GM23338 (cell line): ENCODE measurements around the gene PICALM. TPM values are rescaled to one million over a fixed set of nuclear protein-coding genes. Genes with fewer than 3 reads are reported as not detected.

Experiments used
- ATAC-seq: fragments of 200-7000 bp; cut with Tn5 transposase; 3 replicates; pipeline ENCODE4 v1.9.1; 2020
- DNase-seq: peaks from one replicate; pipeline ENCODE4 v3.0.0-alpha.2; 2015; ENCODE audit warnings: low spot score
- H2AFZ ChIP-seq: fragments of 200-600 bp; sonication (generic); 2 replicates; pipeline ENCODE4 v1.8.0; 2016; ENCODE audit warnings: antibody characterized with exemption, mild to moderate bottlenecking, moderate library complexity
- H3F3A ChIP-seq: fragments of 200-600 bp; sonication (generic); replicated peaks from 2 replicates; pipeline ENCODE4 v1.8.0; 2017; ENCODE audit warnings: antibody characterized with exemption, mixed run types, low read depth
- H3K27ac ChIP-seq: fragments of 200-600 bp; sonication (generic); 2 replicates; pipeline ENCODE4 v1.6.1; 2016; ENCODE audit warnings: low read depth
- H3K27me3 ChIP-seq: fragments of 200-600 bp; sonication (generic); 2 replicates; pipeline ENCODE4 v1.8.0; 2016; ENCODE audit warnings: mild to moderate bottlenecking, mixed run types, moderate library complexity; ENCODE audit not compliant: insufficient read depth
- H3K36me3 ChIP-seq: fragments of 200-600 bp; sonication (generic); 2 replicates; pipeline ENCODE4 v1.8.0; 2016; ENCODE audit warnings: mild to moderate bottlenecking; ENCODE audit not compliant: insufficient read depth
- H3K4me1 ChIP-seq: fragments of 200-600 bp; sonication (generic); 2 replicates; pipeline ENCODE4 v1.8.0; 2016; ENCODE audit warnings: mild to moderate bottlenecking, moderate library complexity; ENCODE audit not compliant: insufficient read depth
- H3K4me2 ChIP-seq: fragments of 200-600 bp; sonication (generic); 2 replicates; pipeline ENCODE4 v1.7.1; 2017; ENCODE audit warnings: mixed run types
- H3K4me3 ChIP-seq: fragments of 200-600 bp; sonication (generic); 2 replicates; pipeline ENCODE4 v1.6.1; 2016; ENCODE audit warnings: mixed run types
- H3K79me2 ChIP-seq: fragments of 200-600 bp; sonication (generic); replicated peaks from 2 replicates; pipeline ENCODE4 v1.8.0; 2017; ENCODE audit warnings: mild to moderate bottlenecking; ENCODE audit not compliant: insufficient read depth
- H3K9me2 ChIP-seq: fragments of 200-600 bp; sonication (generic); 2 replicates; pipeline ENCODE4 v1.8.0; 2017; ENCODE audit not compliant: insufficient read depth
- H4K20me1 ChIP-seq: fragments of 200-600 bp; sonication (generic); replicated peaks from 2 replicates; pipeline ENCODE4 v1.8.0; 2017; ENCODE audit warnings: mild to moderate bottlenecking; ENCODE audit not compliant: insufficient read depth
- H3K27ac Mint-ChIP-seq: 2 replicates; pipeline ENCODE4 v1.8.0; 2020; ENCODE audit warnings: inconsistent platforms, mild to moderate bottlenecking, moderate library complexity, mixed read lengths
- H3K27me3 Mint-ChIP-seq: 3 replicates; pipeline ENCODE4 v1.8.0; 2022; ENCODE audit warnings: low read depth, mild to moderate bottlenecking, moderate library complexity, mixed read lengths, inconsistent platforms; ENCODE audit not compliant: insufficient read depth, poor library complexity
- H3K36me3 Mint-ChIP-seq: 3 replicates; pipeline ENCODE4 v1.8.0; 2021; ENCODE audit warnings: low read depth, mild to moderate bottlenecking, inconsistent platforms, moderate library complexity, mixed read lengths
- H3K4me1 Mint-ChIP-seq: 3 replicates; pipeline ENCODE4 v1.8.0; 2020; ENCODE audit warnings: mild to moderate bottlenecking, inconsistent platforms, mixed read lengths
- H3K4me3 Mint-ChIP-seq: 3 replicates; pipeline ENCODE4 v1.8.0; 2021; ENCODE audit warnings: moderate library complexity, mild to moderate bottlenecking, inconsistent platforms, mixed read lengths
- H3K9me3 Mint-ChIP-seq: 3 replicates; pipeline ENCODE4 v1.8.0; 2020; ENCODE audit warnings: moderate library complexity, mild to moderate bottlenecking, inconsistent platforms, mixed read lengths
- CREB1 ChIP-seq: fragments of 250-450 bp; sonication (Bioruptor Pico); IDR thresholded peaks from 2 replicates; pipeline ENCODE4 v1.5.0; 2020; ENCODE audit warnings: low read depth, mild to moderate bottlenecking, moderate library complexity
- EZH2 ChIP-seq: fragments of 200-600 bp; sonication (generic); IDR thresholded peaks from one replicate; pipeline ENCODE4 v1.8.0; 2017; ENCODE audit warnings: antibody characterized with exemption, mild to moderate bottlenecking, low read depth; ENCODE audit not compliant: unreplicated experiment
- EZH2phosphoT487 ChIP-seq: fragments of 200-600 bp; sonication (generic); IDR thresholded peaks from one replicate; pipeline ENCODE4 v1.8.1; 2018; ENCODE audit warnings: antibody characterized with exemption; ENCODE audit not compliant: unreplicated experiment
- JUNB ChIP-seq: IDR thresholded peaks from one replicate; pipeline ENCODE4 v1.6.1; 2016; ENCODE audit warnings: antibody characterized with exemption; ENCODE audit not compliant: unreplicated experiment
- NANOG ChIP-seq: IDR thresholded peaks from 2 replicates; pipeline ENCODE4 v1.6.1; 2016; ENCODE audit warnings: antibody characterized with exemption, borderline replicate concordance
- POLR2AphosphoS5 ChIP-seq: IDR thresholded peaks from 2 replicates; pipeline ENCODE4 v1.6.1; 2016; ENCODE audit warnings: antibody characterized with exemption, low read depth
- STAT1 ChIP-seq: IDR thresholded peaks from one replicate; pipeline ENCODE4 v1.6.1; 2016; ENCODE audit warnings: antibody characterized with exemption; ENCODE audit not compliant: unreplicated experiment
- ZNF114 ChIP-seq: fragments of 250-450 bp; sonication (Bioruptor Pico); IDR thresholded peaks from 2 replicates; pipeline ENCODE4 v1.5.0; 2020; ENCODE audit warnings: mild to moderate bottlenecking, moderate library complexity
- ZNF331 ChIP-seq: fragments of 250-450 bp; sonication (Bioruptor Pico); IDR thresholded peaks from 2 replicates; pipeline ENCODE4 v1.5.0; 2020; ENCODE audit warnings: low read depth, mild to moderate bottlenecking, moderate library complexity
- polyA plus RNA-seq: library from polyadenylated mRNA; unstranded; fragments of >200 nt; fragmentation: Nextera tagmentation; extraction: Ambion mirVana; gene quantifications from 2 replicates; pipeline ENCODE4 v1.2.1, GENCODE V29; 2016
- total RNA-seq: library from RNA; depleted of rRNA; stranded (reverse); fragments of >200 nt; shearing (Covaris generic); gene quantifications from 2 replicates; pipeline ENCODE4 v1.2.3, GENCODE V29; 2014
- TF ChIP-seq, protein P1 (sequence below): fragments of 250-450 bp; sonication (Bioruptor Pico); IDR thresholded peaks from 2 replicates; pipeline ENCODE4 v1.5.0; 2020; ENCODE audit warnings: mild to moderate bottlenecking, moderate library complexity
- TF ChIP-seq, protein P2 (sequence below): IDR thresholded peaks from one replicate; pipeline ENCODE4 v1.6.1; 2018; ENCODE audit warnings: antibody characterized with exemption; ENCODE audit not compliant: unreplicated experiment
- TF ChIP-seq, protein P3 (sequence below), 2 experiments: fragments of 200-600 bp in 1 of 2; sonication (generic) in 1 of 2; conservative IDR thresholded peaks; 2 replicates each; pipeline versions ENCODE4 v1.5.1 to v1.6.1; 2016 to 2017; ENCODE audit warnings: antibody characterized with exemption in 2 of 2, low read depth in 2 of 2, mild to moderate bottlenecking in 2 of 2, moderate library complexity in 1 of 2
- TF ChIP-seq, protein P4 (sequence below): IDR thresholded peaks from 2 replicates; pipeline ENCODE4 v1.6.1; 2016; ENCODE audit warnings: antibody characterized with exemption

PICALM gene
- total and polyA plus RNA-seq, 2 experiments from 2014 or later, result 27.9 to 134 TPM

DNA sequence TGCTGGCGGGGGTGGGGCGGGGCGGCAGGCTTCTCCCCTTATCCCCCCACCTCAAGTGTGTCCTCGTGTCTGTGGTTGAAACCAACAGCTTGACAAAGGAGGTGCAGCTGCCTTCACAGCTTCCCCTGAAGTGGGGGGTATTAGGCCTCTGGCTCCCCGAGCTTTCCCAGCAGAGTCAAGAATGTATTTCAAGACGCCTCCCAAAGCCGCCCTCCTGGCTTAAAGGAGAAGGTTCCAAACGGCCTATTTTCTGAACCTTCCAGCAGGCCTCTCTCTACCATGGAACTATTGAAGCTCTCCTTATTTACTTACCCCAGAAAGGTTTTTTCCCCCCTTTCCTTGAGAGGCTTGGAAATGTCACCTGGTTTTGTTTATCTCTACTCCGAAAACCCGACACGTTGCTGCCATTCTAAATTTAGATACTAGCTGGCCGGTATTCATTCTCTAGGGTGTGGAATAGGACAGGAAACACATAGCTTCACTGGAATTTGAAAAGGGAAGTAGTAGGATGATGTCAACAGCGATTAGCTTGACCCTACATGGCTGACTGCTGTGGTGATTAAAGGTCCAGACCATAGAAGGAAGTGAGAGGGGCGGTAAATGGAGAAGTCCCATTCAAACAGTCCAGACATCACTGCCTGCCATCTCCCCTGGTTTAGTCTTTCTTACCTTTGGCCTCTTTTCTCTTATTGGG, 671 bp upstream of the PICALM start:
- H3K4me3 Mint-ChIP-seq, result peak overlapping the region; percentile 74
- H3K9me3 Mint-ChIP-seq, result no peaks in the 10 kb centered on the region

More for the DNA sequence above, 671 bp upstream of the PICALM start:
- Histone ChIP-seq H3K27ac (peak overlapping the region; percentile 99), H2AFZ (no peak overlapping the region), H4K20me1 (peaks cover 24% of the 10 kb centered on the region), H3K27me3 (no peaks in the 10 kb centered on the region), H3K9me2 (no peaks in the 10 kb centered on the region), H3K4me2 (peak overlapping the region; percentile 66), H3K79me2 (peaks cover 40% of the 10 kb centered on the region), H3F3A (no peaks in the 10 kb centered on the region), H3K36me3 (no peaks in the 10 kb centered on the region), H3K4me1 (peaks cover 27% of the 10 kb centered on the region), H3K4me3 (peak overlapping the region; percentile 87)
- peak; percentile 10 for ATAC-seq
- Mint-ChIP-seq H3K27ac (peak overlapping the region; percentile 98), H3K4me1 (peaks cover 30% of the 10 kb centered on the region), H3K27me3 (peaks cover 6% of the 10 kb centered on the region), H3K36me3 (peaks cover 4% of the 10 kb centered on the region)
- TF ChIP-seq, protein P1, sequence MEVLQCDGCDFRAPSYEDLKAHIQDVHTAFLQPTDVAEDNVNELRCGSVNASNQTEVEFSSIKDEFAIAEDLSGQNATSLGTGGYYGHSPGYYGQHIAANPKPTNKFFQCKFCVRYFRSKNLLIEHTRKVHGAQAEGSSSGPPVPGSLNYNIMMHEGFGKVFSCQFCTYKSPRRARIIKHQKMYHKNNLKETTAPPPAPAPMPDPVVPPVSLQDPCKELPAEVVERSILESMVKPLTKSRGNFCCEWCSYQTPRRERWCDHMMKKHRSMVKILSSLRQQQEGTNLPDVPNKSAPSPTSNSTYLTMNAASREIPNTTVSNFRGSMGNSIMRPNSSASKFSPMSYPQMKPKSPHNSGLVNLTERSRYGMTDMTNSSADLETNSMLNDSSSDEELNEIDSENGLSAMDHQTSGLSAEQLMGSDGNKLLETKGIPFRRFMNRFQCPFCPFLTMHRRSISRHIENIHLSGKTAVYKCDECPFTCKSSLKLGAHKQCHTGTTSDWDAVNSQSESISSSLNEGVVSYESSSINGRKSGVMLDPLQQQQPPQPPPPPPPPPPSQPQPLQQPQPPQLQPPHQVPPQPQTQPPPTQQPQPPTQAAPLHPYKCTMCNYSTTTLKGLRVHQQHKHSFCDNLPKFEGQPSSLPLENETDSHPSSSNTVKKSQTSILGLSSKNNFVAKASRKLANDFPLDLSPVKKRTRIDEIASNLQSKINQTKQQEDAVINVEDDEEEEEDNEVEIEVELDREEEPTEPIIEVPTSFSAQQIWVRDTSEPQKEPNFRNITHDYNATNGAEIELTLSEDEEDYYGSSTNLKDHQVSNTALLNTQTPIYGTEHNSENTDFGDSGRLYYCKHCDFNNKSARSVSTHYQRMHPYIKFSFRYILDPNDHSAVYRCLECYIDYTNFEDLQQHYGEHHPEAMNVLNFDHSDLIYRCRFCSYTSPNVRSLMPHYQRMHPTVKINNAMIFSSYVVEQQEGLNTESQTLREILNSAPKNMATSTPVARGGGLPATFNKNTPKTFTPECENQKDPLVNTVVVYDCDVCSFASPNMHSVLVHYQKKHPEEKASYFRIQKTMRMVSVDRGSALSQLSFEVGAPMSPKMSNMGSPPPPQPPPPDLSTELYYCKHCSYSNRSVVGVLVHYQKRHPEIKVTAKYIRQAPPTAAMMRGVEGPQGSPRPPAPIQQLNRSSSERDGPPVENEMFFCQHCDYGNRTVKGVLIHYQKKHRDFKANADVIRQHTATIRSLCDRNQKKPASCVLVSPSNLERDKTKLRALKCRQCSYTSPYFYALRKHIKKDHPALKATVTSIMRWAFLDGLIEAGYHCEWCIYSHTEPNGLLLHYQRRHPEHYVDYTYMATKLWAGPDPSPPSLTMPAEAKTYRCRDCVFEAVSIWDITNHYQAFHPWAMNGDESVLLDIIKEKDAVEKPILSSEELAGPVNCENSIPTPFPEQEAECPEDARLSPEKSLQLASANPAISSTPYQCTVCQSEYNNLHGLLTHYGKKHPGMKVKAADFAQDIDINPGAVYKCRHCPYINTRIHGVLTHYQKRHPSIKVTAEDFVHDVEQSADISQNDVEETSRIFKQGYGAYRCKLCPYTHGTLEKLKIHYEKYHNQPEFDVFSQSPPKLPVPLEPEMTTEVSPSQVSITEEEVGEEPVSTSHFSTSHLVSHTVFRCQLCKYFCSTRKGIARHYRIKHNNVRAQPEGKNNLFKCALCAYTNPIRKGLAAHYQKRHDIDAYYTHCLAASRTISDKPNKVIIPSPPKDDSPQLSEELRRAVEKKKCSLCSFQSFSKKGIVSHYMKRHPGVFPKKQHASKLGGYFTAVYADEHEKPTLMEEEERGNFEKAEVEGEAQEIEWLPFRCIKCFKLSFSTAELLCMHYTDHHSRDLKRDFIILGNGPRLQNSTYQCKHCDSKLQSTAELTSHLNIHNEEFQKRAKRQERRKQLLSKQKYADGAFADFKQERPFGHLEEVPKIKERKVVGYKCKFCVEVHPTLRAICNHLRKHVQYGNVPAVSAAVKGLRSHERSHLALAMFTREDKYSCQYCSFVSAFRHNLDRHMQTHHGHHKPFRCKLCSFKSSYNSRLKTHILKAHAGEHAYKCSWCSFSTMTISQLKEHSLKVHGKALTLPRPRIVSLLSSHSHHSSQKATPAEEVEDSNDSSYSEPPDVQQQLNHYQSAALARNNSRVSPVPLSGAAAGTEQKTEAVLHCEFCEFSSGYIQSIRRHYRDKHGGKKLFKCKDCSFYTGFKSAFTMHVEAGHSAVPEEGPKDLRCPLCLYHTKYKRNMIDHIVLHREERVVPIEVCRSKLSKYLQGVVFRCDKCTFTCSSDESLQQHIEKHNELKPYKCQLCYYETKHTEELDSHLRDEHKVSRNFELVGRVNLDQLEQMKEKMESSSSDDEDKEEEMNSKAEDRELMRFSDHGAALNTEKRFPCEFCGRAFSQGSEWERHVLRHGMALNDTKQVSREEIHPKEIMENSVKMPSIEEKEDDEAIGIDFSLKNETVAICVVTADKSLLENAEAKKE (CRISPR knock-in tag), result no peak
- no peak for TF ChIP-seq STAT1
- TF ChIP-seq, protein P2, sequence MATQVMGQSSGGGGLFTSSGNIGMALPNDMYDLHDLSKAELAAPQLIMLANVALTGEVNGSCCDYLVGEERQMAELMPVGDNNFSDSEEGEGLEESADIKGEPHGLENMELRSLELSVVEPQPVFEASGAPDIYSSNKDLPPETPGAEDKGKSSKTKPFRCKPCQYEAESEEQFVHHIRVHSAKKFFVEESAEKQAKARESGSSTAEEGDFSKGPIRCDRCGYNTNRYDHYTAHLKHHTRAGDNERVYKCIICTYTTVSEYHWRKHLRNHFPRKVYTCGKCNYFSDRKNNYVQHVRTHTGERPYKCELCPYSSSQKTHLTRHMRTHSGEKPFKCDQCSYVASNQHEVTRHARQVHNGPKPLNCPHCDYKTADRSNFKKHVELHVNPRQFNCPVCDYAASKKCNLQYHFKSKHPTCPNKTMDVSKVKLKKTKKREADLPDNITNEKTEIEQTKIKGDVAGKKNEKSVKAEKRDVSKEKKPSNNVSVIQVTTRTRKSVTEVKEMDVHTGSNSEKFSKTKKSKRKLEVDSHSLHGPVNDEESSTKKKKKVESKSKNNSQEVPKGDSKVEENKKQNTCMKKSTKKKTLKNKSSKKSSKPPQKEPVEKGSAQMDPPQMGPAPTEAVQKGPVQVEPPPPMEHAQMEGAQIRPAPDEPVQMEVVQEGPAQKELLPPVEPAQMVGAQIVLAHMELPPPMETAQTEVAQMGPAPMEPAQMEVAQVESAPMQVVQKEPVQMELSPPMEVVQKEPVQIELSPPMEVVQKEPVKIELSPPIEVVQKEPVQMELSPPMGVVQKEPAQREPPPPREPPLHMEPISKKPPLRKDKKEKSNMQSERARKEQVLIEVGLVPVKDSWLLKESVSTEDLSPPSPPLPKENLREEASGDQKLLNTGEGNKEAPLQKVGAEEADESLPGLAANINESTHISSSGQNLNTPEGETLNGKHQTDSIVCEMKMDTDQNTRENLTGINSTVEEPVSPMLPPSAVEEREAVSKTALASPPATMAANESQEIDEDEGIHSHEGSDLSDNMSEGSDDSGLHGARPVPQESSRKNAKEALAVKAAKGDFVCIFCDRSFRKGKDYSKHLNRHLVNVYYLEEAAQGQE, result no peak
- TF ChIP-seq POLR2AphosphoS5, result no peak
- peak; percentile 75; the same call in 1 of the 2 replicates for TF ChIP-seq CREB1 (CRISPR knock-in tag)
- TF ChIP-seq ZNF331 (CRISPR knock-in tag), result no peak
- TF ChIP-seq, protein P3, sequence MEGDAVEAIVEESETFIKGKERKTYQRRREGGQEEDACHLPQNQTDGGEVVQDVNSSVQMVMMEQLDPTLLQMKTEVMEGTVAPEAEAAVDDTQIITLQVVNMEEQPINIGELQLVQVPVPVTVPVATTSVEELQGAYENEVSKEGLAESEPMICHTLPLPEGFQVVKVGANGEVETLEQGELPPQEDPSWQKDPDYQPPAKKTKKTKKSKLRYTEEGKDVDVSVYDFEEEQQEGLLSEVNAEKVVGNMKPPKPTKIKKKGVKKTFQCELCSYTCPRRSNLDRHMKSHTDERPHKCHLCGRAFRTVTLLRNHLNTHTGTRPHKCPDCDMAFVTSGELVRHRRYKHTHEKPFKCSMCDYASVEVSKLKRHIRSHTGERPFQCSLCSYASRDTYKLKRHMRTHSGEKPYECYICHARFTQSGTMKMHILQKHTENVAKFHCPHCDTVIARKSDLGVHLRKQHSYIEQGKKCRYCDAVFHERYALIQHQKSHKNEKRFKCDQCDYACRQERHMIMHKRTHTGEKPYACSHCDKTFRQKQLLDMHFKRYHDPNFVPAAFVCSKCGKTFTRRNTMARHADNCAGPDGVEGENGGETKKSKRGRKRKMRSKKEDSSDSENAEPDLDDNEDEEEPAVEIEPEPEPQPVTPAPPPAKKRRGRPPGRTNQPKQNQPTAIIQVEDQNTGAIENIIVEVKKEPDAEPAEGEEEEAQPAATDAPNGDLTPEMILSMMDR (conservative IDR thresholded peaks at IDR 0.05; ENCODE audit: low read depth in 2 of 2), result no peak
- TF ChIP-seq NANOG, result no peak
- no peak for TF ChIP-seq EZH2
- TF ChIP-seq JUNB, result no peak
- TF ChIP-seq, protein P4, sequence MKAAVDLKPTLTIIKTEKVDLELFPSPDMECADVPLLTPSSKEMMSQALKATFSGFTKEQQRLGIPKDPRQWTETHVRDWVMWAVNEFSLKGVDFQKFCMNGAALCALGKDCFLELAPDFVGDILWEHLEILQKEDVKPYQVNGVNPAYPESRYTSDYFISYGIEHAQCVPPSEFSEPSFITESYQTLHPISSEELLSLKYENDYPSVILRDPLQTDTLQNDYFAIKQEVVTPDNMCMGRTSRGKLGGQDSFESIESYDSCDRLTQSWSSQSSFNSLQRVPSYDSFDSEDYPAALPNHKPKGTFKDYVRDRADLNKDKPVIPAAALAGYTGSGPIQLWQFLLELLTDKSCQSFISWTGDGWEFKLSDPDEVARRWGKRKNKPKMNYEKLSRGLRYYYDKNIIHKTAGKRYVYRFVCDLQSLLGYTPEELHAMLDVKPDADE, result peak; percentile 50; the same call in 1 of the 2 replicates
- TF ChIP-seq EZH2phosphoT487, result no peak
- no peak for TF ChIP-seq ZNF114 (CRISPR knock-in tag)
- DNase-seq, result peak; percentile 79
